DMS114 treated with DMSO at 0.1 percent for 48 hours (cell line): ENCODE data around the gene APOL4.
"Not testable (repeated sequence)": the region's sequence is repeated elsewhere in the genome, so short reads cannot be mapped to it uniquely, and the experiment has no call there.

Experiments used
- DNase-seq: peaks from one replicate; lab custom pipeline; 2025; ENCODE audit not compliant: unreplicated experiment; lab: John Stamatoyannopoulos, UW

The APOL4 gene

DNA sequence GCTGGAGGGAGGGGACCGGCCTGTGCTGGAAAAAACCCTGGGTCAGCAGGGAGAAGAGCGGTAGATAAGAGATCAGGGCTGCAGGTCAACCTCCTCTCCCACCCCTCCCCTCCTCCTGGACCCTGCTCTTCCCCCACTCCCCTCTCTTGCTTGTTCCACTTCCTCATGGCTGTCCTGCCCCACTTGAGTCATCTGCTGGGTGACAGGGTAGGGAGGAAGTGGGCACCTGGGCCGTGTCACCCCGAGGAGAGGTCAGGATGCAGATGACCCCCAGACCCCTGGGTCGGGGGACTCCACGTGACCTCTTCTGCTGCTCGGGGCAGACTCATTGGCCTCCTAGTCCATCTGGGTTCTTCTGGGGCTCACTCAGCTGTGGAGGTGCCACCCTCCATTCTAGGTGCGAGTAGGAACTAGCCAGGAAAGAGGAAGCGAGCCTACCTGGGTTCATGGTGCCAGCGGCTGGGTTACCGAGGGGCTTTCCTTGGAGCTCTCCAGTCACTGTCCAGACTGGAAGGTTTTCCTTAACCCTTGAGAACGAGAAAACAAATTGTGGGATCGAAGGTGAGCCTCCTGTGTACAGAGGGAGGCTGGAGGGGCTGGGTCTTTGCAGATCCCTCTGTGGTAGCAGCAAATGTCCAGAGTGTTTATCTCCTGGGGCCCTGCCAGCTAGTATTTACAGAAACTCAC lies 31.2 kb upstream of the APOL4 start:
- DNase-seq: no peak

DNA sequence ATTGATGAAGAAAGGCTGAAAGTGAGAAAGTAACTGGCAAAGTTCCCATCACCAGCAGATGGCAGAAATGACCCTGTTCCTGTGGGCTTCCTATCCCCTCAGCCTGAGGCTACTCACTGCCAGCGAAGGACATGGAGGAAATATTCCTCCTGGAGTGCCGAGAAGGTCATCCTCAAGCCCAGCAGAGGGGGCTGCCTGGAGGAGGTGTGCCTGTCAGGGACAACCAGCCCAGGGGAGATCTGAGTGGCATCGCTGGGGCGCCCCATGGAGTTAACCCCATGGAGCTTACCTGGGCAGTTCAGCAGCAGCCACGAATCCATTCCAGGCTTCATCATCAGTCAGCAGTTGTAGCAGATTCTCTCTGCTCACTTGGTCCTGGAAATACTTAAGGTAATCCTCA lies 29.4 kb upstream of the APOL4 start:
- not testable (repeated sequence) for DNase-seq

DNA sequence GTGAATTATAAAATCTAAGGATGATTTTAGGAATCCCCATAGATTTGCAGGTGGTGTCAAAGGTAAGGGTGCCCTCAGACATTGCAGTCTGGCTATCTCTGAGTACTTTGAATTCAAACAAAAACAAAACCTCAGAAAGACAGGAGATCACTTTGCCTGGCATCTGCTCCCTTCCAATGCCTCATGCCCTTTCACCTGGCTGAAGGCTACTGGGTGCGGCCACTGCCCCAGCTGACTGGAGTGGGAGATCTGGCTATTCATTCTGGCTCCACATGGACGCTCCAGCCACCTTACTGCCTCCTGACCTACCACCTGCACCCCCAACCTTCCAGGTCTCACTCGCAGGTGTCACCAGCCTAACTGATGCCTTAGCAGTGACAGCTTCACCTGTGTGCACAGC lies 28.0 kb upstream of the APOL4 start:
- not testable (repeated sequence) for DNase-seq

DNA sequence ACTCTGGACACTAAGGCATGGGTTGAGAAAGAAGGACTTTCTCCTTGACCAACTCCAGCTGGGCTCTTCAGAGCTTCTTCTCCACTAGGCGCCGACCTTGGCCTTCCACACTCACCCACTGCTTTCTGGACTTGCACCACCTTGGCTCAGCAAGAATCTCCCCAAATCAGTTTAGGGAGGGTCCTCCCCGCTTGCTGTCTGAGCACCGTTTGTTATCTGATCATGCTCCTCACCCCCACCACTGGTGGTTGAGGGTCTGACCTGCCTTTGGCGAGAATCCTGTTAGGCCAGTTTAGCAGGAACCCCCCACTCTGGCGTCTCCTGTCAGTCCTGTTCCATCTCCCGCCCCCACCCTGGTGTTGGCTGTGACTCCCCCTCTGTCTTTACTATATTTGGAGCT lies 27.3 kb upstream of the APOL4 start:
- DNase-seq: no peak

DNA sequence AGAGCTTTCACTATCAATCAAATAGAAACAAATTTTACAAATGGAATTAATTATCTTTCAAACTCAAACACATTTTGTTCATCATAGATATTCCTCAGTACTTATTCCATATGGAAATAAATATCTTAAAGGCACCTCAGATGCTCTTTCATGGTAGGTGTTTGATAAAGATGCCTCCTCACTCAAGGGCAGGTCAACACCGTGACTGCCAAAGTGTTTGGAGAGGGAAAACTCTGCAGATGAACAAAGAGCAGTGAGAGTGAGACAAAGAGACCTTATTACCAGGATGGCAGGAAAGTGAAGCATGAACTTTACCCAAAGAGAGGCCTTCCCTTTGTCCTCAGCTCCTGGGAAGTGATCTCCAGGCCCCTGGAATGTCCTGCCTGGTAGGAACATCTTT lies 26.8 kb upstream of the APOL4 start:
- not testable (repeated sequence) for DNase-seq

DNA sequence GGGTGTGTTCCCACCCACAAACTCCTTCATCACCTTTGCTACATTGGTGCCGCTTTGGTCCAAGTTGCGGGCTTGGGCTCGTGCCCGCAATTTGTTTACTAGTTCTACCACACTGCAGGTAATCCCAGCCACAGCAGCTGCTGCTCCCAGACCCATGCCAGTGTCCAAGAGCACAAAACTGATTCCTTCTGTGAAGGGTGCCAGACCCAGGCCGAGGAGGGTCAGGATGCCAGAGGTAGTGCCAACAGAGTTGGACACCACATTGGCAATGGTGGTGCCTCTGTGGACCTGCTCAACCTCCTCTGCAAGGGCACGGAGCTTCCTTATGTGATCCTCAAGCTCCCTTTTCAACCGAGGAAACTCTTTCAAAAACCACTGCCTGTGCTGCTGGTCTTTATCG lies 26.2 kb upstream of the APOL4 start:
- DNase-seq: no peak

DNA sequence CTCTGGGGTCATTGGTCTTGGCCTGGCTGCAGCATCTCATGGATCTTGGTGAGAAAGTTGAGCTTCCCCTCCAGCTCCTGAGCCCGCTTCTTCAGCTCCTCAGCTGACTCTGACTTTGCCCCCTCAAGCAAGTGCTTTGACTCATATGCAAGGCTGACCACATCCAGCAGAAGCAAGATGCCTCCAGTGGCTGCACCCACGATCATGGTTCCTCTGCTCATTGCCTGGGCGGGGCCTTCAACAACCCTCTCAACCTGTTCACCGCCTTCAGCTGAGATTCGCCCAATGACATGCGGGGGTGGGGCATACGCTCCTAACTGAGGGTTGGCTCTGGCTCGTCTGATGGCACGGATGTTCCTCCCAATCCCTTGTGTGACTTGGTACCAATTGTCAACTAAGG lies 25.8 kb upstream of the APOL4 start:
- no peak for DNase-seq

DNA sequence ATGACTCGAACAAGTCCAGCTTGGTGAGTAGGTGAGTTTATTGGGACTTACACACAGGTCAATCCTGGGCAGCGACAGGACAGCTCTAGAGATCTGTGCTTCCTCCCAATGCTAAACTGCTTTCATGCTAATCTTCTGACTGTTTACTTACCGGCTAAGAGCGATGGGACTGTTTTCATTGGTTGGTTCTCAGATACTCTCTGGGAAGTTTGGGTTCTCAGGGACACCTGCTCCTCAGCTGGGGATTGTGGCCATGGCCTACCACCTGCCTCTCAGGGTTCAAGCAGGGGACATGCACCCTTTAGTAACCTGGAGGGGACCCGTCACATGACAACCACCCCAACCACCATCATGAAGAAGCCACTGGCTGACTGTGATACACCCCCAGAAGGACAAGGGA lies 24.6 kb upstream of the APOL4 start:
- DNase-seq: no peak

DNA sequence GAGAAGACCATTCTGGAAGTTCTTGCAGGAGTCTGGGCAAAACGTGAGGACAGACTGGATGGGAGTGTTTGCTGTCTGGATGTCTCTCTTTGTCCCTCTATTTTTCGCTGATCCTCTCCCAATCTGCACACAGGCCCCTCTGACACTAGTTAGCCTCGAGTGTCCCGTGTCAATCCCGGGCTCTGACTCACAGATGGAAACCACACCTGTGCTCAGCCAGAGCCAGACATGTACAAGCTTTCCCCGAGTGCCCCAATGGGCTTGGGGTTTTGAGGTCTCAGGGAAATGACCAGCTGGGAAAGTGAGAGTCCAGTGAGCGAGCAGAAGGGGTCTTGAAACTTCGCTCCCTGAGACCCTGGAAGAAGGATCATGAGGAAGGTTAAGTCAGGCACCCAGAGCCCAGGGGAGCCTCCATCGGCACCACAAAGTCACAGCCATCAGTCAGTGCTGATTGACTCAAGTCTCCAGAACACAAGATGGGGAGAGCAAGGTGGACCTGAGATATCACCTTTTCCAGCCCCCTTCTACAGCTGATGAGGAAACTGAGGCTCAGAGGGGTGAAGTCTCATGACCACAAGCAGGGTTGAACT lies 23.8 kb upstream of the APOL4 start:
- DNase-seq: no peak

DNA sequence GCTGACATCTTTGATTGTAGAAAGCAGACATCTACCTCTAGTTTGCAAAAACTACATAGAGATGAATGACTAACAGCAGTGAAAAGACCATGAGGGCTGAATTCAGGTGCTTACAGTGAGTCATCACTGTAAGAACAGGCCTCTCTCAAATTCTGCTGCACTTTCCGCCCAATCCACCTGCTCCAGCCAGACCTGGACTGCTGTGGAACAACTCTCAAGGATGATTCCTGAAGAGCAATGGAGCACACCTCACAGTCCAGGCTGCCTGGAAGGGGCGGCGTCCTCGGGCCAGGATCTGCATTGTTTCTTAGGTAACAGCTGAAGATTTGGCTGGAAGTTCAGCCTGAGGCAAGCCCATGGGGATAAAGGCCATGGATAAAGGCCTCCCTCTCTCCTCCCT lies 22.6 kb upstream of the APOL4 start:
- DNase-seq: no peak

DNA sequence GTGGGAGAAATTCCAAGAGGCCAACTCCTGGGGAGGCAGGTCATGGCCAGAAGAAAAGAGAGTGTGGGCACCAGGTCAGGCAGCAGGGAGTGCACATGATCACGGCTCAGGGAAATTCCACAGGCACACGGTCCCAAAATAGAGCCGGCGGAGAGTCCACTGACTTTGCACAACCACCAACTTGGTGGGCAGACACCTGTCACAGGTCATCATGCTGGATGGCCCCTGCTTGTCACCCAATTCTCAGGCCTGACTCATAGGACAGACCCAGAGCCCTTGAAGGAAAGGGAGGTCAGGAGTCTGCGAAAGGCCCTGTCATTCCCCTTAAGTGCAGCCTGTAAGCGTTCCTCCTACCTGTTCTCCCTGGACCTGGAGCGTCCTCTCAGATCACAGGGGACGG lies 21.9 kb upstream of the APOL4 start:
- DNase-seq: no peak

DNA sequence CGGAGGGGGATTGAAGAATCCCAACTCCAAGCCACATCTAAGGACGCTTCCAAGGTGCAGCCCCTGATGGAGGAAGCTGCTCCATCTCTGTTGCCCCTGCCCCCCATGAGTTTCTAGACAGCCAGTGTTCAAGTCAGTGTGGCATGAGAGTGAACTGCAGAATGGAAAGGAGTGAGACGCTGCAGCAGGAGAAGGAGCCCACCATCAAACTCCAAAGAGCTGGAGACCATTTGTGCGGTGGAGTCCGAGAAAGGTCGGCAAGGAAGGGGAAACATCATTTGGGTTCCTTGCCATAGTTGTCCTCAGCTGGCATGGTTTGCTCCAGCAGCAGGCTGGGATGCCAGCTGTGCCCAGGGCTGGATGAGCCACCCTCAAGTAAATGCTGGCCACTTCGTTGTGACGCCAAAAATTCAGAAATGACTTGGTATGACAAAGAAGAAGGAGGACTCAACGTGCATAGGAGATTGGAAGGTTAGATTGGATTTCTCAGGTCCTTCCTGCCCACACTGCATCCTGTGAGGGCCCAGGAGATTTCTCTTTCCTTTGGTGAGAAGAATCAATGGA lies 21.4 kb upstream of the APOL4 start:
- DNase-seq: no peak

DNA sequence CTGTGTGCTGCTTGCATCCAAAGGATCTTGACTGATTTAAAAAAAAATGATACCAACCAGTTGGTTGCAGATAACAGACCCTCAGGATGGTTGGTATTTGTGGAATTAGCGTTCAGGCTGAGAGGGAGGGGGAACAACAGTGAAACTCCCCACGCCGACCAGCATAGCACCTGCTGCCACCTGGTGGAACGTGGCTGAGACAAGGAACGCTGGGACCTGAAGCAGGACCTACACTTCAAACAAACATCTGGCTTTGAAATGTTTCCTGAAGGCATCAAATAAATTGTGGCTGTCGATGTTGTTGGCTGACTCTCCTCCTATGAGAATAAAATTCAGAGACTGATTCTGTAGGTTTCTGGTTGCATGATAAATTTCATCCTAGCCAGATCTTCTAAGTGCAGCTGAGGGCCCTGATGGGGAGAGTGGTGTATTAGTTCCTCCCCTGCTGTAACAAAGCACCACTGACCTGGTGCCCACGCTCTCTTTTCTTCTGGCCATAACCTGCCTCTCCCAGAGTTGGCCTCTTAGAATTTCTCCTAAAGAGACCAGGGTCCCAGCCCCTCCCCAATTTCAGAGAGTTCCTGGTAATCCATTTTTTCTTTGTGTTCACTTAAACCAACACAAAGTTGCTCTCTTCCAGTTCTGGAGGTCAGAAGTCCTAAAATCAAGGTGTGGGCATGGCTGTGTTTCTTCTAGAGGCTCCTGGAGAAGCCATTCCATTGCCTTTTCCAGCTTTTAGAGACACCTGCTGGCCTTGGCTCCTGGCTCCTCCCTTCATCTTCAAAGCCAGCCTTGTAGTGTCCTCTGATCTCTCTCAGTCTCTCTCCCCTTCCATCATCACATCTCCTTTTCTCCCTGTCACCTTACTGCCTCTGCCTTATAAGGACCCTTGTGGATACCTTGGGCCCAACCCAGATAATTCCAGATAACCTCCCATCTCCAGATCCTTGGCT lies 20.5 kb upstream of the APOL4 start:
- peak; percentile 9 for DNase-seq

DNA sequence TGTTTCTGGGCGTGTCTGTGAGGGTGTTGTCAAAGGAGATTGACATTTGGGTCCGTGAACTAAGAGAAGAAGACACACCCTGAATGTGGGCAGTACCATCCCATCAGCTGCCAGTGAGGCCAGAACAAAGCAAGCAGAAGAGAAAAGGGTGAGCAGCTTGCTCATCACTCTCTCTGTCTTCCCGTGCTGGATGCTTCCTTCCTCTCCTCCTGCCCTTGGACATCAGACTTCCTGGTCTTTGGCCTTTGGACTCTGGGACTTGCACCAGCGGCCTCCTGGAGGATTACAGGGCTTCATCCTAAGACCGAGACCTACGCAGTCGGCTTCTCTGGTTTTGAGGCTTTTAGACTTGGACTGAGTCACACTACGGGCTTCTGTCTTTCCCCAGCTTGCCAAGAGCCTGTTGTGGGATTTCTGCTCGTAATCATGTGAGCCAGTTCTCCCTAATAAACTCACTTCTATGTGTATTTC lies 18.9 kb upstream of the APOL4 start:
- DNase-seq: no peak

DNA sequence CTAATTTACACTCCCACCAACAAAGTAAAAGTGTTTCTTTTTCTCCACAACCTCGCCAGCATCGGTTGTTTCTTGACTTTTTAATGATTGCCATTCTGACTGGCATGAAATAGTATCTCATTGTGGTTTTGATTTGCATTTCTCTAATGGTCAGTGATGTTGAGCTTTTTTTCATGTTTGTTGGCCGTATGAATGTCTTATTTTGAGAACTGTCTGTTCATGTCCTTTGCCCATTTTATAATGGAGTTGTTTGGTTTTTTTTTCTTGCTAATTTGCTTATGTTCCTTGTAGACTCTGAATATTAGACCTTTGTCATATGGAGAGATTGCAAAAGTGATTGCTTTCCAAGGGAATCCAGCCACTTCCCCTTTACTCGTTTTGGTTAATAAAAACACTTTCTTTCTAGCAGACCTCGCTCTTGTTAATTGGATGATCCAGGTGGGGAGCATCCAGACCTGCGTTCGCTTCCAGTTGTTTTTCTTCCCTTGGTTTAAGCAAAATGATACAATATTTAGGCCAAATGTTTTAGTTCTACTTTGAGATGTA lies 17.1 kb upstream of the APOL4 start:
- DNase-seq: no peak

DNA sequence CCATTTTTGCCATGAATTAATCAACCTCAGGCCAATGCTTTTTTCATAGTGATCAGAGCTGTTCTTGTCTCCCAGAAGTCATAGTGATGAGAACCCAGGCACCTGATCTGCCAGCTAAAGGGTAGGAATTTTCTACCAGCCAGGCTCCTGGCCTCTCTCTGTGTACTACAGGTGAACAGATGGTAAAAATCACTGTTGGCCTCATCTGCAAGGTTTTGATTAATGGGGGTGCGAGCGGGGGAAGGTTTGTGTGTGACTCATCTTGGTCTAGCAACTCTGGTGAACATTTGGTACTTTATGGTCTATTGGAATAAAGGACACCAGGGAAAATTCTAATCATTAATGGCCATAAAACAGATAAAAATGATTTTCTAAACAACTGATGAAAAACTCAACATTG lies 14.4 kb upstream of the APOL4 start:
- no peak for DNase-seq

DNA sequence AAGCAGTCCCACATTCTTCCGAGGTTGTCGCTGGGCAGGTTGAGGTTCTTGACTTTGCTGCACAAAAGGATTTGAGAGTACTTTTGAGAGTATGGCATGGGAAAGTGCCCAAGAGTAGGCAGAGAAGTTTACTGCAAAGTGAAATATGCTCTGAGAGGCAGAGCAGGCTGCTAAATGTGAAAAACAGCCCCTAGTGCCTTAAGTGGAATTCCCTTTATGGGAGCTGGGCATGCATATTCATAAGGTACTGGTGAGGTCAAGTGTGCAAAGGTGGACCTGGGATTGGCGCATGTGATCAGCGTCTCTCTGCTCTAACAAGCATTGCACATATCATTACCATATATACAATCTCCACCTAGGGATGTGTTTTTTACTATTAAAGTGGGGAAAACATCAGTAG lies 12.0 kb upstream of the APOL4 start:
- no peak for DNase-seq

DNA sequence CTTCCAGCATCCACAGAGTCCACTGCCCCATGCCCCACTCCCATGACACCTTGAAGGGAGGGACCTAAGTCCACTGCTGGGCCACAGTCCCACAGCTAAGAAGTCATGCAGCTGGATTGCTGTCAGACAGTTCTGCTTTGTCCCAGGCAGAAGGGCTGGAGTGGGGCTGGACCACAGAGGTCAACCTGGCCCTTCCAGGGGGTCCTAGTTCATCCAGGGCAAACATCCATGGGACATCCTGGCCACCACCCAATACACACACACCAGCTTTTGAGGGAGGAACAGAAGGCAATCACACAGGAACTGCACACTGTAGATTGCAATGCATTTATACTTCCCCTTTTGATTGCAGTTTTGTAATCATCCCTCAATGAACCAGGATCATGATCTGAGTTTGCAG lies 11.3 kb upstream of the APOL4 start:
- no peak for DNase-seq

DNA sequence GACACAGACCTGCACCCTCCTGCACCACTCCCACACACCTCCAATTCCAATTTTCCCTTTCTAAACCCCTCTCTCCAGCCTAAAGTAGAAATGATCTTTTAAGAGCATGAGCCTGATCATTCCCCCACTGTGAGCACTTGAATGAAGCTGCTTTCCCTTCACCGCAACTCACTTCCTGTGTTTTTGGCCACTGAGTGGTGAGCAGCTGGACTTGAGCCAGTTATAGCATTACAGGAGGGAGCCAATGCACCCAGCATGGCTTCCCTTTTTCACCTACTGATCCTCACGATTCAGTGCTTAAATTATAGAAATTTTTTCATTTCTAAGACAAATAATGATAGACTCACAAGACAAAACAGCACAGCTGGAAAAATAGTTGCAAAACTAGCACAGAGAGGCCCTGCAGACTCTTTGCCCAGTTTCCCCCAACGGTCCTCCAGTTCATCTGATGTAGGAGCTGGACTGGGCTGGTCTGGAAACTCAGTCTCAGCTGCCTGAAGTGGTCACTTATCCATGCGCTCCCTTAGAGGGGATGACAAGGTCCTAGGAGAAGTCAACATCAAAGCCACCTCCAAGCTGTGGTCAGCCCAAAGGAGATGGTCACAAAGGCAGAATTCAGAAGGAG lies 9.7 kb upstream of the APOL4 start:
- no peak for DNase-seq

DNA sequence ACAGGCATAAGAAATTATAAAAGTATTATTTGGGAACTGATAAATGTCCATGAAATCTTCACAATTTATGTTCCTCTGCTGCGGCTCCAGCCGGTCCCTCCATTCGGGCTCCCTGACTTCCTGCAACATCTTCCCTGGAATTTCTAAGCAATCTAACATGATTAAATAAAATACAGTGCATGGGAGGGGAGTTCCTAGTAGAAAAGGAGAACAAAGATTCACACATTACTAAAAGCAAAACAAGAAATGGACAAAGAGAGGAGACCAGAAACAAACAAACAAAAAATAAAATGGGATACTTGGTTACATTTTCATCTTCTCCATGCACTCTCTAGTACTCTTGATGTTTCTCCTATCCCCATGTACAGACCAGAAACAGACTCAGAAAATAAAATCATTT lies 8.6 kb upstream of the APOL4 start:
- no peak for DNase-seq

DNA sequence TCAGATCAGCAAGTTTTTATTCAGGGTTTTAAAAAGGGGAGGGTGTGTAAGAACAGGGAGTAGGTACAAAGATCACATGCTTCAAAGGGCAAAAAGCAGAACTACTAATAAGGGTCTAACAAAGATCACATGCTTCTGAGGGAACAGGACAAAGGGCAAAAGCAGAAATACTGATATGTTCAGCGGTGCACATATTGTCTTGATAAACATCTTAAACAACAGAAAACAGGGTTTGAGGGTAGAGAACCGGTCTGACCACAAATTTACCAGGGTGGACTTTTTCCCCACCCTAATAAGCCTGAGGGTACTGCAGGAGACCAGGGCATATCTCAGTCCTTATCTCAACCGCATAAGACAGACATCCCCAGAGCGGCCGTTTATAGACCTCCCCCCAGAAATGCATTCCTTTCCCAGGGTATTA lies 7.9 kb upstream of the APOL4 start:
- DNase-seq: not testable (repeated sequence)
